ENCODE measurements around the gene LHPP.

- TF ChIP-seq CTCF (IDR thresholded peaks at IDR 0.05; ENCODE audit: low read length) (no peak; the same call in 1 of the 2 replicates), EZH2 (IDR thresholded peaks at IDR 0.05; ENCODE audit: borderline replicate concordance, low read length) (no peak)
Observed at GRCh38 chr10:124611738-124612137, 150.1 kb downstream of the LHPP start.
